ENCODE data around the gene ZSCAN26. TPM values are rescaled to one million over a fixed set of nuclear protein-coding genes. Genes with fewer than 3 reads are reported as not detected.
"Not testable (repeated sequence)": the region's sequence is repeated elsewhere in the genome, so short reads cannot be mapped to it uniquely, and the experiment has no call there.

The ZSCAN26 gene
- total RNA-seq, 2 donors from 2014 or later: 7.3 to 14.9 TPM

DNA sequence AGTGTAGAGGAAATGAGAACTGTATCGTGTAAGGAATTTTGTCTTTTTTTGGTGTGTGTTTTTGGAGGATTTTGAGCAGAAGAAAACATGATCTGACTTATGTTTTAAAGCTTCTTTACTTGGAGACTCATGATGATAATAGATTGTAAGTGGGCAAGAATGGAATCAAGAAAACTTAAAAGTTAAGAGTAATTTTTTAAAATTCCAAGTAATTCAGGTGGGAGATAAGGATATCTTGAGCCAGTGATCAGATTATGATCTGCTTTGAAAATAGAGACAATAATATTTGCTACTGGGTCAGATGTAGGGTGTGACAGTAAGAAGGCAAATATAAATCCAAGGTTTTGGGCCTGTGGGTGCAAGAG lies 734 bp downstream of the ZSCAN26 start:
- Mint-ChIP-seq H3K4me3 (no peak overlapping the region), H3K36me3 (ENCODE audit: low read depth) (peaks cover 2% of the 10 kb centered on the region), H3K4me1 (peaks cover 11% of the 10 kb centered on the region), H3K27ac (no peak overlapping the region), H3K27me3 (no peaks in the 10 kb centered on the region)
- no peaks in the 10 kb centered on the region for H3K9me3 ChIP-seq (ENCODE audit: control insufficient read depth, low read length, poor library complexity, severe bottlenecking)
- no peak for ATAC-seq
- DNase-seq: no peak

- no peak overlapping the region for H3K4me3 Mint-ChIP-seq
Measured at GRCh38 chr6:28269492-28269891, 2.5 kb downstream of the ZSCAN26 start.

DNA sequence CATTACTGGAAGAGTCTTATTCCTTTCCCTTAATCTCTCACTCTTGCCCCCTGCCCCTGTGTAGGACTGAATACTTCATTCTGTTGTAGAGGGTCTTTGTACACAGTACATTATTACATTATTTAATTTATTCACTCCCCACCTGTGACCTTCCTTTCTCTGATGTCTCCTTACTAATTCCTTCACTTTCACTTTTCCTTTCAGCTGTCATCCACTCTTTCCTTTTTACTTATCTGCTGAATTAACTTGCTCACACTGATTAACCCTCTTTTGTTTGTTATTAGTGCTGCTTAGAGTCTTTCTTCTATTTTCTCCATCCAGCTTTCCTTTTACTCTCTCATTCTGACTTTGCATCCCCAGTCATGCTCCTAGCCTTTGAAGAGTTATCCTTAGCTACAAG lies 7.9 kb downstream of the ZSCAN26 start:
- no peaks in the 10 kb centered on the region for H3K9me3 ChIP-seq (ENCODE audit: control insufficient read depth, low read length, poor library complexity, severe bottlenecking)
- Mint-ChIP-seq H3K4me3 (no peak overlapping the region), H3K27me3 (no peaks in the 10 kb centered on the region), H3K27ac (peak overlapping the region; percentile 41), H3K36me3 (ENCODE audit: low read depth) (peaks cover 13% of the 10 kb centered on the region), H3K4me1 (peaks cover 17% of the 10 kb centered on the region)
- ATAC-seq (no peak), DNase-seq (no peak)

More at GRCh38 chr6:28269492-28269891, 2.5 kb downstream of the ZSCAN26 start:
- Mint-ChIP-seq H3K4me1 (peaks cover 15% of the 10 kb centered on the region), H3K36me3 (ENCODE audit: low read depth) (peaks cover 5% of the 10 kb centered on the region), H3K27me3 (no peaks in the 10 kb centered on the region), H3K27ac (no peak overlapping the region)
- no peak for DNase-seq
- ATAC-seq: no peak
- H3K9me3 ChIP-seq (ENCODE audit: control insufficient read depth, low read length, poor library complexity, severe bottlenecking): no peaks in the 10 kb centered on the region

GRCh38 chr6:28277746-28278145 lies 10.8 kb downstream of the ZSCAN26 start:
- peaks cover 8% of the 10 kb centered on the region for H3K4me1 Mint-ChIP-seq
- no peak overlapping the region for H3K27ac Mint-ChIP-seq
- H3K36me3 Mint-ChIP-seq (ENCODE audit: low read depth): peaks cover 13% of the 10 kb centered on the region
- H3K27me3 Mint-ChIP-seq: peaks cover 7% of the 10 kb centered on the region
- no peak overlapping the region for H3K4me3 Mint-ChIP-seq
- ATAC-seq: no peak
- H3K9me3 ChIP-seq (ENCODE audit: control insufficient read depth, low read length, poor library complexity, severe bottlenecking): no peaks in the 10 kb centered on the region
- DNase-seq: no peak

GRCh38 chr6:28280595-28281287 lies 13.8 kb downstream of the ZSCAN26 start:
- H3K4me1 Mint-ChIP-seq: no peaks in the 10 kb centered on the region
- DNase-seq (no peak), ATAC-seq (no peak)
- peaks cover 7% of the 10 kb centered on the region for H3K36me3 Mint-ChIP-seq (ENCODE audit: low read depth)
- H3K4me3 Mint-ChIP-seq: peak overlapping the region; percentile 82
- no peak overlapping the region for H3K27ac Mint-ChIP-seq
- peaks cover 19% of the 10 kb centered on the region for H3K27me3 Mint-ChIP-seq
- H3K9me3 ChIP-seq (ENCODE audit: control insufficient read depth, low read length, poor library complexity, severe bottlenecking): no peaks in the 10 kb centered on the region

DNA sequence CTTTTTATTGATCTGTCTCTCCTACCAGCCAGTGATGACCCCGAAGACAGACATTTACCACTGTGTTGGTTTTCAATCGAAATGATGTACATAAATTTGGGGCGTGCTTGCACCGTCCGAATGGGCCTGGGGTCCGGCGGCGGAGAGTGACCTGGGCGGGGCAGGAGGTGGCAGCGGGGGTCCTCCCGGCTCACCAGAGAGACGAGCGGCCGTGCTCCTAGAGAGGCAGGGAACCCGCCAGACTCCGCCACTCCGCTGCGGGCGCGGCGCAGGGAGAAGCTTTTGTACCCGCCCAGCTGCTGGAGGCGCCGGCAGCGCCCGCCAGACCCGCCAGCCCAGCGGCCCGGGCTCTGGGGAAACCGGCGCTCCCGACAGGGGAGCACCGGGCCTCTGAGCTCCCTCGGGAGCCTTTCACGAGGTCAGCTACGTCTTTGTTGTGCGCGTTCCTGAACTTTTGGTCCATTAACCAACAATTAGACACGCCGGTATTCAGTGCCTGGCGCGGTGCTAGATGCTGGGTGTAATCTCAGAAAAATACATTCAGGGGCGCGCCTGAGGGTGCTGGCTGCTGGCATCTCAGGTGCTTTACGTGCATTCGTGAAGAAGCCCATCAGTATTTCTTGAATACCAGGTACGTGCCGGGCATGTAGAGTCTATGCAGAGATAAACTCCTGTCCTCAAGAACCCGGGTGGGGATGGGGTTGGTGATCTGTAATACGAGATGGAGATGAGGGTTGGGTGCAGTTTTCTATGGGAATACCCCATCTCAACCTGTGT lies 14.5 kb downstream of the ZSCAN26 start, which contains the start of gene PGBD1:
Gene PGBD1 (plus strand): TSS at position 285 of the 777 bp plus-strand sequence. CDS start 2,242 bp downstream, outside the sequence.
- Mint-ChIP-seq H3K27ac (no peak within 1 kb of the TSS), H3K4me1 (no peaks in the 10 kb centered on the region)
- peak; percentile 77 for ATAC-seq

DNA sequence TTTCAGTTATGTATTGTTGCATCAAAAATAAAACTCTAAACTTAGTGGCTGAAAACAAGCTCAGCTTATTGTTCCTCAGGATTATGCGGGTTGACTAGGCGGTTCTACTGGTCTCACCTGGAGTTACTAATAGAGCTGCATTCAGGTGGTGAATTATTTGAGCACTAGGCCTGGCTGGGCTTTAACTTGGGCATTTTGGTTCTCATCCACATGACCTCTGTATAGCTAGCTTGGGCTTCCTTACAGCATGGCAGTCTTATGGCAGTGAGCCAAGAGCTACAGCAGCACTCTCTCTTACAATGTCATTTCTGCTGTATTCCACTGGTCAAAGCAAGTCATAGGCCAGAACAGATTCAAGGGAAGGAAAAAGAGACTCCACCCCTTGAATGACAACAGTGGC lies 16.0 kb downstream of the ZSCAN26 start:
- no peak overlapping the region for H3K27ac Mint-ChIP-seq
- H3K4me3 Mint-ChIP-seq: no peak overlapping the region
- ATAC-seq: no peak

More for the DNA sequence above, 14.5 kb downstream of the ZSCAN26 start, which contains the start of gene PGBD1:
- Mint-ChIP-seq H3K36me3 (ENCODE audit: low read depth) (peaks cover 3% of the 10 kb centered on the region), H3K27me3 (peaks cover 23% of the 10 kb centered on the region), H3K4me3 (peak within 1 kb of the TSS; percentile 82)
- DNase-seq: peak; percentile 7 to 13 (median 9)
- no peaks in the 10 kb centered on the region for H3K9me3 ChIP-seq (ENCODE audit: control insufficient read depth, low read length, poor library complexity, severe bottlenecking)

DNA sequence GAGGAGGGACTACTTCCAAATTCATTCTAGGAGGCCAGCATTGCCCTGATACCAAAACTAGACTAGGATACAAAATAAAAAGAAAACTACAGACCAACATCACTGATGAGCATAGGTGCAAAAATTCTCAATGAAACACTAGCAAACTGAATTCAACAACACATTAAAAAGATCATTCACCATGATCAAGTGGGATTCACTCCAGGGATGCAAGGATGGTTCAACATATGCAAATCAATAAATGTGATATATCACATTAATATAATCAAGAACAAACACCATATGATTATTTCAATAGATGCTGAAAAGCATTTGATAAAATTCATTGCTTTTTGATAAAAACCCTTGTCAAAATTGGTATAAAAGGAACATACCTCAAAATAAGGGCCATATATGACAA lies 24.6 kb downstream of the ZSCAN26 start:
- no peak for DNase-seq
- H3K27ac Mint-ChIP-seq: no peak overlapping the region
- H3K36me3 Mint-ChIP-seq (ENCODE audit: low read depth): peaks cover 5% of the 10 kb centered on the region

More for the DNA sequence above, 16.0 kb downstream of the ZSCAN26 start:
- H3K9me3 ChIP-seq (ENCODE audit: control insufficient read depth, low read length, poor library complexity, severe bottlenecking): no peaks in the 10 kb centered on the region
- H3K27me3 Mint-ChIP-seq: peaks cover 30% of the 10 kb centered on the region
- H3K36me3 Mint-ChIP-seq (ENCODE audit: low read depth): peaks cover 5% of the 10 kb centered on the region
- no peak for DNase-seq
- peaks cover 1% of the 10 kb centered on the region for H3K4me1 Mint-ChIP-seq

DNA sequence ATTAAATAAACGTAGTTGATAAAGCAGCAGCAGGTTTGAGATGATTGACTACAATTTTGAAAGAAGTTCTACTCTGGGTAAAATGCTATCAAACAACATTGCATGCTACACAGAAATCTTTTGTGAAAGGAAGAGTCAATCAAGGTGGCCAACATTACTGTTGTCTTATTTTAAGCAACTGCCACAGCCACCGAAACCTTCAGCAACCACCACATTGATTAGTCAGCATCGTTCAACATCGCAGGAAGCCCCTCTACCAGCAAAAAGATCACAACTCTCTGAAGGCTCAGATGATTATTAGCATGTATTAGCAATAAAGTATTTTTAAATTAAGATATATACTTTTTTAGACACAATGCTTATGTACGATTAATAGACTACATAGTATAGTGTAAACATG lies 28.4 kb downstream of the ZSCAN26 start:
- H3K9me3 ChIP-seq (ENCODE audit: control insufficient read depth, low read length, poor library complexity, severe bottlenecking): no peaks in the 10 kb centered on the region
- DNase-seq: no peak
- ATAC-seq: no peak
- H3K4me3 Mint-ChIP-seq: no peak overlapping the region
- H3K4me1 Mint-ChIP-seq: no peaks in the 10 kb centered on the region
- H3K27me3 Mint-ChIP-seq: peaks cover 7% of the 10 kb centered on the region
- no peak overlapping the region for H3K27ac Mint-ChIP-seq
- peaks cover 7% of the 10 kb centered on the region for H3K36me3 Mint-ChIP-seq (ENCODE audit: low read depth)

More for the DNA sequence above, 24.6 kb downstream of the ZSCAN26 start:
- ATAC-seq: no peak
- H3K9me3 ChIP-seq (ENCODE audit: control insufficient read depth, low read length, poor library complexity, severe bottlenecking): no peaks in the 10 kb centered on the region
- H3K4me3 Mint-ChIP-seq: no peak overlapping the region
- H3K27me3 Mint-ChIP-seq: peaks cover 6% of the 10 kb centered on the region
- H3K4me1 Mint-ChIP-seq: peaks cover 2% of the 10 kb centered on the region

DNA sequence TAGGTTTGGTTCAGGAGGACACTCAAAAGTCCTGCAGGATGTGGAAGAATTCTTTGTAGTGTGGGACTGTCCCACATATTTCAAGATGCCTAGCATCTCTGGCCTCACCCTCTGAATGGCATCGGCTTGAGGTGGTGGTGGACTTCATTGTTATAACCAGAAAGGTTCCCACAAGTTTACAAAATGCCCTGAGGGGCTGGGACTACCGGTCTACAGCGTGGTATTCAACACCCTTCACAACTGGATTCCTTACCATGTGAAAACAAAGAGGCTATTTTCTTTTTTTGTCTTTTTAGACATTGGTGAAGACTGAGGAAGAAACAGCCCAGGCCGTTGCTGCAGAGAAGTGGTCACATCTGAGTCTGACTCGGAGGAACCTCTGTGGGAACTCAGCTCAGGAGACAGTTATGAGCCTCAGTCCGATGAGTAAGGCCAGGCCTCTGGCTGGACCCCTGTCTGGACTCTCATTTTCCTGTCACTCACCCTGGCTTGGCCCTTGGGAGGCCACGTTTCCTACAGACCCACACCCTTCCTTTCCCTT lies 29.6 kb downstream of the ZSCAN26 start:
- no peak overlapping the region for H3K27ac Mint-ChIP-seq
- H3K4me3 Mint-ChIP-seq: no peak overlapping the region
- H3K27me3 Mint-ChIP-seq: peaks cover 10% of the 10 kb centered on the region
- H3K4me1 Mint-ChIP-seq: no peaks in the 10 kb centered on the region
- no peak for ATAC-seq
- no peaks in the 10 kb centered on the region for H3K9me3 ChIP-seq (ENCODE audit: control insufficient read depth, low read length, poor library complexity, severe bottlenecking)
- H3K36me3 Mint-ChIP-seq (ENCODE audit: low read depth): peaks cover 6% of the 10 kb centered on the region
- DNase-seq: no peak

GRCh38 chr6:28303570-28303969 lies 36.6 kb downstream of the ZSCAN26 start:
- Mint-ChIP-seq H3K27me3 (peaks cover 8% of the 10 kb centered on the region), H3K4me1 (peaks cover 11% of the 10 kb centered on the region), H3K36me3 (ENCODE audit: low read depth) (peaks cover 4% of the 10 kb centered on the region), H3K4me3 (peak overlapping the region; percentile 37), H3K27ac (peak overlapping the region; percentile 27)
- no peaks in the 10 kb centered on the region for H3K9me3 ChIP-seq (ENCODE audit: control insufficient read depth, low read length, poor library complexity, severe bottlenecking)
- ATAC-seq (no peak), DNase-seq (no peak)

- peaks cover 11% of the 10 kb centered on the region for H3K4me1 Mint-ChIP-seq
- not testable (repeated sequence) for H3K27ac Mint-ChIP-seq; H3K9me3 ChIP-seq (ENCODE audit: control insufficient read depth, low read length, poor library complexity, severe bottlenecking); H3K36me3 Mint-ChIP-seq (ENCODE audit: low read depth); H3K4me3 Mint-ChIP-seq; ATAC-seq; DNase-seq
- peaks cover 25% of the 10 kb centered on the region for H3K27me3 Mint-ChIP-seq
Measured at GRCh38 chr6:28306363-28306762, 39.4 kb downstream of the ZSCAN26 start.

- no peaks in the 10 kb centered on the region for H3K9me3 ChIP-seq (ENCODE audit: control insufficient read depth, low read length, poor library complexity, severe bottlenecking)
- H3K36me3 Mint-ChIP-seq (ENCODE audit: low read depth): peaks cover 6% of the 10 kb centered on the region
- DNase-seq (no peak), ATAC-seq (no peak)
- no peak overlapping the region for H3K27ac Mint-ChIP-seq
- peaks cover 50% of the 10 kb centered on the region for H3K27me3 Mint-ChIP-seq
- no peaks in the 10 kb centered on the region for H3K4me1 Mint-ChIP-seq
- no peak overlapping the region for H3K4me3 Mint-ChIP-seq
Measured at GRCh38 chr6:28311139-28311823, 44.3 kb downstream of the ZSCAN26 start.

All from T-helper 17 cell (primary cell).